PFSK-1 (cell line): ENCODE measurements around the gene FCMR.

ENCODE experiments used
- FOXP2 ChIP-seq: optimal IDR thresholded peaks from 2 replicates; pipeline ENCODE3; 2011; ENCODE audit warnings: borderline replicate concordance, control low read depth, inconsistent platforms; ENCODE audit not compliant: insufficient read depth; ENCODE audit errors: extremely low read length, extremely low read depth
- POLR2AphosphoS5 ChIP-seq: IDR thresholded peaks from 2 replicates; pipeline ENCODE4 v1.6.1; 2012; ENCODE audit warnings: low read depth, mild to moderate bottlenecking, control low read depth, low read length, moderate library complexity
- SIN3A ChIP-seq: IDR thresholded peaks from 2 replicates; pipeline ENCODE4 v1.6.1; 2012; ENCODE audit warnings: mild to moderate bottlenecking, low read length, moderate library complexity, borderline replicate concordance; ENCODE audit not compliant: insufficient read depth
- TAF1 ChIP-seq: IDR thresholded peaks from 2 replicates; pipeline ENCODE4 v1.6.1; 2012; ENCODE audit warnings: low read length, control low read depth, borderline replicate concordance; ENCODE audit not compliant: insufficient read depth
- TF ChIP-seq, protein P1 (sequence below), 2 experiments: IDR thresholded peaks; 2 replicates each; pipeline versions ENCODE4 v1.6.1 to v1.8.0; 2011 to 2012; ENCODE audit warnings: low read depth in 2 of 2, low read length in 2 of 2, control low read depth in 1 of 2, inconsistent platforms in 1 of 2, mild to moderate bottlenecking in 1 of 2, moderate library complexity in 1 of 2; ENCODE audit not compliant: insufficient read depth in 1 of 2

FCMR gene

DNA sequence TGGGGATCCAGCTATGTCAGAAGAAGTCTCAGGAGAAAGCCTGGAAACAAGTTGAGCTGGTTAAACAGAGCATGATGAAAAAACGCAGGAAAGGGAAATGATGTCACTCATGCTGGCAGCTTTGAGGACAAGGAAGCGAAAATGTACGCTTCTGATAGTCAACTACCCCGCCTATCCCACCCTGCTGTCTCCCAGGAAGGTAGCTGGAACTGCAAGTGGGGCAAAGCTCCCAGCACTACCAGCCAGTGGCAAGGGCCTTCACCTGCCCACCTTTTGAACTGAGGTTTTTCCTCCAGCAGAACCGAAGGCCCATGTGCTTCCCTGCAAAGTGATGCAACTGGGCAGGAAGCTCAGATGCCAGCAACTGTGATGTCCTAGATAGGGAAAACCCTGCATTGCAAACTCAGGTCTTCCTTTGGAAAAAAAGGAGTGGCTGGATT is 62.6 kb downstream of the FCMR start:
- no peak for TF ChIP-seq SIN3A
- no peak for TF ChIP-seq TAF1
- TF ChIP-seq, protein P1, sequence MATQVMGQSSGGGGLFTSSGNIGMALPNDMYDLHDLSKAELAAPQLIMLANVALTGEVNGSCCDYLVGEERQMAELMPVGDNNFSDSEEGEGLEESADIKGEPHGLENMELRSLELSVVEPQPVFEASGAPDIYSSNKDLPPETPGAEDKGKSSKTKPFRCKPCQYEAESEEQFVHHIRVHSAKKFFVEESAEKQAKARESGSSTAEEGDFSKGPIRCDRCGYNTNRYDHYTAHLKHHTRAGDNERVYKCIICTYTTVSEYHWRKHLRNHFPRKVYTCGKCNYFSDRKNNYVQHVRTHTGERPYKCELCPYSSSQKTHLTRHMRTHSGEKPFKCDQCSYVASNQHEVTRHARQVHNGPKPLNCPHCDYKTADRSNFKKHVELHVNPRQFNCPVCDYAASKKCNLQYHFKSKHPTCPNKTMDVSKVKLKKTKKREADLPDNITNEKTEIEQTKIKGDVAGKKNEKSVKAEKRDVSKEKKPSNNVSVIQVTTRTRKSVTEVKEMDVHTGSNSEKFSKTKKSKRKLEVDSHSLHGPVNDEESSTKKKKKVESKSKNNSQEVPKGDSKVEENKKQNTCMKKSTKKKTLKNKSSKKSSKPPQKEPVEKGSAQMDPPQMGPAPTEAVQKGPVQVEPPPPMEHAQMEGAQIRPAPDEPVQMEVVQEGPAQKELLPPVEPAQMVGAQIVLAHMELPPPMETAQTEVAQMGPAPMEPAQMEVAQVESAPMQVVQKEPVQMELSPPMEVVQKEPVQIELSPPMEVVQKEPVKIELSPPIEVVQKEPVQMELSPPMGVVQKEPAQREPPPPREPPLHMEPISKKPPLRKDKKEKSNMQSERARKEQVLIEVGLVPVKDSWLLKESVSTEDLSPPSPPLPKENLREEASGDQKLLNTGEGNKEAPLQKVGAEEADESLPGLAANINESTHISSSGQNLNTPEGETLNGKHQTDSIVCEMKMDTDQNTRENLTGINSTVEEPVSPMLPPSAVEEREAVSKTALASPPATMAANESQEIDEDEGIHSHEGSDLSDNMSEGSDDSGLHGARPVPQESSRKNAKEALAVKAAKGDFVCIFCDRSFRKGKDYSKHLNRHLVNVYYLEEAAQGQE (IDR thresholded peaks at IDR 0.05; ENCODE audit: insufficient read depth in 1 of 2, low read depth in 2 of 2, low read length in 2 of 2) = no peak
- no peak for TF ChIP-seq FOXP2
- TF ChIP-seq POLR2AphosphoS5 = no peak

GRCh38 chr1:206856674-206857464 is 64.9 kb downstream of the FCMR start:
- TF ChIP-seq, protein P1 (IDR thresholded peaks at IDR 0.05; ENCODE audit: insufficient read depth in 1 of 2, low read depth in 2 of 2, low read length in 2 of 2) = no peak

DNA sequence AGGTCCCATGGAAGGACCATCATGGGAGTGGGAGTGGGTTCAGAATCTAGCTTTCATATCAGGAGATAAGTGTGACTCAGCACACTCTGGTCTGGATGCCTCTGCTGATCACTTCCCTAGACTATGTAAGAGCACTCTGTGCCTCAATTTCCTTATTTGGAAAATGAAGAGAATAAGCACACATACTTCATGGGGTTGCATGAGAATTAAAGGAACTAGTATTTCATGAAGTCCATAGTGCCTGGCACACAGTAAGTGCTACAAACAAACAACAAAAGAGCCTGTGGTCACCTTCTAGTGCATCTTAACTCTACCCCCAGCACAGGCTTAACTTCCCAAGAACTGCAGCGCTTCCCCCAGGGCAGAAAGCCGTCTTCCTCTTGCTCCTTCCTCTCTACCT is 65.9 kb downstream of the FCMR start:
- TF ChIP-seq TAF1 (no peak), SIN3A (no peak), POLR2AphosphoS5 (no peak), FOXP2 (no peak)
- TF ChIP-seq, protein P1 (IDR thresholded peaks at IDR 0.05; ENCODE audit: insufficient read depth in 1 of 2, low read depth in 2 of 2, low read length in 2 of 2) = no peak

DNA sequence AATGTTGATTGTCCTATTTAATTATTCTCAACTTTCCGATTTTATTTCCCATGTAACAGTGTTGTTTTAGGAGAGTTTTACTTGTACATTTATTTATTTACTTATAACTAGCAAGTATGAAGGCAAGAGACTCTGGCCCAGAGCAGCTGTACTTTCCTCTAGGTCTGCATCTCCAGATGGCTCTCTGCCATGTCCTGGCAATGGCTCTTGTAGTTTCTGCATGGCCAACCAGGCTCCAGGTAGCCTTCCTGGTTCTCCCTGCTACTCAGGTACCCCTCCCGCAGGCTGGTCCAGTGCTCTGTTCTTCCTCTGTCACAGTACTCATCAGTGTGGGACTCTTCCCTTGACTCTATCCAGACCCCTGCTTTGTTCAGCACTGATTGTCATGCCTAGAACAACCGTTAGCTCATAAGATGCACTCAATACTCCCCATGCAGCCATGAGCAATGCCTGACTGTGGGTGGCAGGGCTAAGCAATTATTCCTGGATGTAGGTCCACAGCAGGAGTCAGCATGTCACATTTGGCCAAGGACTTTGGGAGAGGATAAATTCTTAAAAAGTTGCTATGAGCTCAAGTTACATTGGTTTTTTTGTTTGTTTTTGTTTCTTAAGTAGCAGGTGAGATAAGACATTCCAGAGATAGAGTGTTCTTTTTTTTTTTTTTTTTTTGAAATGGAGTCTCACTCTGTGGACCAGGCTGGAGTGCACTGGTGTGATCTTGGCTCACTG is 67.2 kb downstream of the FCMR start:
- TF ChIP-seq, protein P1 (IDR thresholded peaks at IDR 0.05; ENCODE audit: insufficient read depth in 1 of 2, low read depth in 2 of 2, low read length in 2 of 2) = no peak
- TF ChIP-seq SIN3A = no peak
- no peak for TF ChIP-seq FOXP2
- TF ChIP-seq TAF1 = no peak
- TF ChIP-seq POLR2AphosphoS5 = no peak
